ENCODE data around the gene ZNF774. TPM values are rescaled to one million over a fixed set of nuclear protein-coding genes. Genes with fewer than 3 reads are reported as not detected.

The ZNF774 gene
- total RNA-seq, 1 experiment from 2014 or later, result 4.0 TPM

GRCh38 chr15:90338532-90338931, 13.6 kb upstream of the ZNF774 start:
- BruUV-seq (replicated peaks), result no TSS peak
- ATAC-seq (no peak), DNase-seq (ENCODE audit: low read depth, low spot score) (no peak)
- H3K4me2 ChIP-seq (ENCODE audit: low read length), result no peak overlapping the region
- intact Hi-C loops (cut with micrococcal nuclease), result no loop called here
- ChIA-PET CTCF (no interaction called here), POLR2A (no interaction called here), RAD21 (ENCODE audit: low non-redundant PET in 1 of 2, low total read pairs in 2 of 2, uncharacterized antibody in 2 of 2, unreplicated experiment in 2 of 2) (no interaction called here)
- no peaks in the 10 kb centered on the region for H3K9me3 ChIP-seq (ENCODE audit: control insufficient read depth in 1 of 2, insufficient read depth in 1 of 2, low read depth in 1 of 2, low read length in 2 of 2)
- no peaks in the 10 kb centered on the region for H4K20me1 ChIP-seq (ENCODE audit: insufficient read depth)
- TF ChIP-seq, protein P1, sequence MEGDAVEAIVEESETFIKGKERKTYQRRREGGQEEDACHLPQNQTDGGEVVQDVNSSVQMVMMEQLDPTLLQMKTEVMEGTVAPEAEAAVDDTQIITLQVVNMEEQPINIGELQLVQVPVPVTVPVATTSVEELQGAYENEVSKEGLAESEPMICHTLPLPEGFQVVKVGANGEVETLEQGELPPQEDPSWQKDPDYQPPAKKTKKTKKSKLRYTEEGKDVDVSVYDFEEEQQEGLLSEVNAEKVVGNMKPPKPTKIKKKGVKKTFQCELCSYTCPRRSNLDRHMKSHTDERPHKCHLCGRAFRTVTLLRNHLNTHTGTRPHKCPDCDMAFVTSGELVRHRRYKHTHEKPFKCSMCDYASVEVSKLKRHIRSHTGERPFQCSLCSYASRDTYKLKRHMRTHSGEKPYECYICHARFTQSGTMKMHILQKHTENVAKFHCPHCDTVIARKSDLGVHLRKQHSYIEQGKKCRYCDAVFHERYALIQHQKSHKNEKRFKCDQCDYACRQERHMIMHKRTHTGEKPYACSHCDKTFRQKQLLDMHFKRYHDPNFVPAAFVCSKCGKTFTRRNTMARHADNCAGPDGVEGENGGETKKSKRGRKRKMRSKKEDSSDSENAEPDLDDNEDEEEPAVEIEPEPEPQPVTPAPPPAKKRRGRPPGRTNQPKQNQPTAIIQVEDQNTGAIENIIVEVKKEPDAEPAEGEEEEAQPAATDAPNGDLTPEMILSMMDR (IDR thresholded peaks at IDR 0.05 in 2 of 3, conservative IDR thresholded peaks at IDR 0.05 in 1 of 3; ENCODE audit: borderline replicate concordance in 1 of 3, insufficient read depth in 1 of 3, low read depth in 2 of 3, low read length in 2 of 3), result no peak
- TF ChIP-seq ELF1 (IDR thresholded peaks at IDR 0.05; ENCODE audit: borderline replicate concordance, low read depth), result no peak
- no peak for TF ChIP-seq SRF (IDR thresholded peaks at IDR 0.05; ENCODE audit: low read depth)
- no peak for TF ChIP-seq EZH2phosphoT487 (IDR thresholded peaks at IDR 0.05; ENCODE audit: borderline replicate concordance)
- no peak for TF ChIP-seq EZH2 (IDR thresholded peaks at IDR 0.05)
- no peak for TF ChIP-seq JUND (IDR thresholded peaks at IDR 0.05)
- TF ChIP-seq FOSL1 (IDR thresholded peaks at IDR 0.05; ENCODE audit: low read depth), result no peak
- TF ChIP-seq RAD21 (IDR thresholded peaks at IDR 0.05; ENCODE audit: low read depth), result no peak
- TF ChIP-seq POLR2AphosphoS5 (IDR thresholded peaks at IDR 0.05; ENCODE audit: low read depth, low read length), result no peak
- no peak for TF ChIP-seq ZFX (IDR thresholded peaks at IDR 0.05)
- no peak for TF ChIP-seq SP1 (IDR thresholded peaks at IDR 0.05; ENCODE audit: low read depth)
- TF ChIP-seq POLR2A (IDR thresholded peaks at IDR 0.05; ENCODE audit: borderline replicate concordance, extremely low read depth, insufficient read depth, insufficient read length), result no peak
- TF ChIP-seq EGR1 (IDR thresholded peaks at IDR 0.05; ENCODE audit: low read depth), result no peak
- TF ChIP-seq ZNF274 (IDR thresholded peaks at IDR 0.05; ENCODE audit: low read depth, low read length), result no peak
- no peak for TF ChIP-seq CEBPB (IDR thresholded peaks at IDR 0.05; ENCODE audit: low read depth)
- no peak for TF ChIP-seq CBX3 (IDR thresholded peaks at IDR 0.05; ENCODE audit: low read depth)
- TF ChIP-seq ZBTB33 (IDR thresholded peaks at IDR 0.05; ENCODE audit: extremely low read depth, insufficient replicate concordance, low read length), result no peak
- no peak for TF ChIP-seq REST (IDR thresholded peaks at IDR 0.05; ENCODE audit: low read depth)
- no peak for TF ChIP-seq MAX (IDR thresholded peaks at IDR 0.05)
- H3K9me2 ChIP-seq (ENCODE audit: insufficient read depth), result no peaks in the 10 kb centered on the region
- H3K36me3 ChIP-seq (ENCODE audit: control insufficient read depth in 1 of 2, insufficient read depth in 2 of 2, low read length in 2 of 2), result no peaks in the 10 kb centered on the region
- H3K79me2 ChIP-seq (ENCODE audit: insufficient read depth, low read length), result no peaks in the 10 kb centered on the region
- no peak overlapping the region for H3K9ac ChIP-seq (ENCODE audit: low read length)
- no peak overlapping the region for H3K4me3 ChIP-seq (replicated peaks in 1 of 2; ENCODE audit: low read depth in 1 of 2, low read length in 2 of 2)
- no peak overlapping the region for H3K27ac ChIP-seq (ENCODE audit: low read depth, low read length)
- H2AFZ ChIP-seq (ENCODE audit: low read depth, low read length, poor library complexity, severe bottlenecking), result no peak overlapping the region
- peaks cover 3 to 14% of the 10 kb centered on the region in 2 experiments; a peak in 3 of 4 replicates for H3K4me1 ChIP-seq (ENCODE audit: control insufficient read depth in 1 of 2, insufficient read depth in 2 of 2, low read length in 2 of 2)
- H3K27me3 ChIP-seq (ENCODE audit: insufficient read depth, low read length), result no peaks in the 10 kb centered on the region
